Myocyte (in vitro differentiated cells): ENCODE measurements around the gene ANOS1. TPM values are rescaled to one million over a fixed set of nuclear protein-coding genes. Genes with fewer than 3 reads are reported as not detected.
"Not testable (repeated sequence)": the region's sequence is repeated elsewhere in the genome, so short reads cannot be mapped to it uniquely, and the experiment has no call there.

Experiments used
- DNase-seq: peaks from one replicate; pipeline ENCODE4 v3.0.0-alpha.2; 2012; ENCODE audit warnings: low read depth
- total RNA-seq: library from RNA; depleted of rRNA; stranded (reverse); fragments of >200 nt; gene quantifications from 2 replicates; pipeline ENCODE4 v1.2.3, GENCODE V29; 2014

Gene ANOS1
- total RNA-seq, 1 donor from 2014 or later, result 0.08 TPM

DNA sequence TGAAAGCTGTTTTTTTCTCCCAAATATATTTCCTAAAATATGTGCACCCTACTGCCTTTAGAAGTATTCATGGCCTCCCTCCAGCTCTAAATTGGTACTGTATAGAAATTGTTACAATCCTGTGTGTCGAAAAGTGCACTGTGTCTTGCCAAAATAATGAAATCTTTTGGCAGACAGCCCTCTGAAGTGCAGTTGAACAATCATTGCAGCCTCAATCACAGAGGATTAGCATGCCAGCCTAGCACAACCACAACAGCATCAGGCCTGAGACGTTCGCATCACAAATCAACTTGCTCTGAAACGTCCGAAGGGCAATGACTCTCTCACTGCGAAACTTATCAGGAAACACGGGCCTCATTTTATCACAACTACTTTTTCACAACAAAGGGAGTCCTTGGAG lies 99.0 kb downstream of the ANOS1 start:
- DNase-seq, result no peak

DNA sequence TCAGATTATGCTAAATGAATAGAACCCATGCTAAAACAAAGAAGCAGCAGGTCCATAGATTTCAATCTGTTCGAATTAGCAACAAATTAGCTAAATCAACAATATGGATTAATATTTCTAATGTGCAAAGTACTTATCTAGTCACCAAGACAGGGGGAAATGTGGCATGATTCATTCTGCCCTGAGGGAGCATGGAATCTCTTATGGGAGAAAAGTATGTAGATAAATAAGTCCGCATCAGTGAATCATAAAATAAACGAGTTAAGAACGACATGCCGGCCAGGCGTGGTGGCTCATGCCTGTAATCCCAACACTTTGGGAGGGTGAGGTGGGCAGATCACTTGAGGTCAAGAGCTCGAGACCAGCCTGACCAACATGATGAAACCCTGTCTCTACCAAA lies 102.1 kb downstream of the ANOS1 start:
- no peak for DNase-seq

DNA sequence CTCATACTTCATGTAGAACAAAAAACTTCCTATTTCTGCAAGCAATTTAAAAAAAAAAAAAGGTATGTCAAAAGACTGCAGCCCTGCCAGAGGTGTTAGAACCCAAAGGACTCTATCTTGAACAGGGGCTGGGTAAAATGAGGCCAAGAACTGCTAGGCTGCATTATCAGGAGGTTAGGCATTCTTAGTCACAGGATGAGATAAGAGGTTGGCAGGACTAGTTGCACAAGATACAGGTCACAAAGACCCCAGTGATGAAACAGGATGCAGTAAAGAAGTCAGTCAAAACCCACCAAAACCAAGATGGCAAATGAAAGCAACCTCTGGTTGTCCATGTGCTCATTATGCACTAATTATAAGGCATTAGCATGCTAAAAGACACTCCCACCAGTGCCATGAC lies 104.1 kb downstream of the ANOS1 start:
- no peak for DNase-seq

DNA sequence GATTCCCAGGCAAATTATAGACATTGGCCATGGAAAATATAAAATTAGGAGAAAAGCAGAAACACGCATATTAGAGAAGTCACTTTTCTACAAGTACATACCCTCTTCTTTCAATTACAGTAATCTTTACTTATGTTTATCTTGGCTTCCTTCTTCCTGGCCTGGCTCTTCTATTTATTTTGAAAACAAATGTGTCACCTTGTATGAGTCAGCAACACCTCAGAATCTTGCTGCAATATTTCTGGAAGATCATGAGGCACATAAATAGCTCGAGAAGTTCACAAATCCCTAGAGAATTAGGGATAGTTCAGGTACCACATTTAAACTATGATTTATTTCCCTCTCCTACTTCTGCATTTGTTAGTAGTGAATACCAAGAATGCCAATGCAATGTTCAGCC lies 124.6 kb downstream of the ANOS1 start:
- DNase-seq, result no peak

DNA sequence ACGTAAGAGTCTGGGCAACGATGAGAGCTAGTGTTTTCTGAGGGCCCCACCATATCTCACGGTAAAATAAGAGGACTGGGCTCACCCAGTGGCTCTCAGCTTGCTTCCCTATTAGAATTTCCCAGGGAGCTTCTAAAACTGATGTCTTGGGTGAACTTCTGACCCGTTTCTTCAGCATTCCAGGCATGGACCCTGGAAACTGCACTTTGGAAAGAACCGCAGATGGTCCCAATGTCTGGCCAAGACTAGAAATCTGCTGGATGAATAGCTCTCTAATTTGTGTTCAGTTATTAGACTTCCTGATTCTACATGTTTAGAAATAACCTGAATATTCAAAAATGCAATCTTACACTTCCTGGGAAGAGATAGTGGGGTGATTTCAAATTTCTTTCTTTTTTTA lies 127.8 kb downstream of the ANOS1 start:
- no peak for DNase-seq

DNA sequence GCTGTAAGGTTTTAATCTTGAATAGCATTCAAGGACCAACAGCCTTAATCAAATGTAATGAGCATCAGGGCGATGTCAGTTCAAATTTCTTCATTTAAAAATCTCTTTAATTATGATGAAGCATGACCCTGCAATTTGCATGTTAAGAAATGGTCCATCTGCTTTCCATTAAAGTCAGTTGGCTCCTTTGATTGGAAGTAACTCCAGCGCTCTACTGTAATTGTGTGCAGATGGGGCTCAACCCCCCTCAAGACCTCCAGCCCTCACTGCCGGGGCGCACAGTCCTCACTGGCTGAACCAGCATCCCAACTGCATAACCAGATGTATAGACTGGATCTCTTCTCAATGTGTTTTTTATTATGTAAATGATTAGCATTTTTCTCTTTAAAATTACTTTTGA lies 140.4 kb downstream of the ANOS1 start:
- DNase-seq, result no peak

DNA sequence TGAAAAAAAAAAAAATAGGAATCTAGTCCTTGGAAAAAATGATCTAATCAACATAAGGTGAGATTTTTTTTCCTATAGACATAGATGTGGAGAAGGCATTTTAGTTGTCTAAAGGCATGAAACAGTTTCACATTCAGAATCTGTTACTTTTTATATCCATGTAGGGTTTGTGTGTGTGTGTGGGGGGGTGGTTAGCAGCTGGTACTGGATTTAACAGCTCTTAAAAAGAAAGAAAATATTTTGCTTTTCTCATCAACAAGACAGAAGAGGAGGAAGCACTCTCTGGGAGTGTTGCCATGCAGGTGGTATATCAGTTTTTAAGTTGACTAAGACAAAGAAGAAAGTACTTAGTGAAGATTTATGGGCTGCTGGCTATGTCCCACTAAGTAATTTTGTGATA lies 145.0 kb downstream of the ANOS1 start:
- no peak for DNase-seq

DNA sequence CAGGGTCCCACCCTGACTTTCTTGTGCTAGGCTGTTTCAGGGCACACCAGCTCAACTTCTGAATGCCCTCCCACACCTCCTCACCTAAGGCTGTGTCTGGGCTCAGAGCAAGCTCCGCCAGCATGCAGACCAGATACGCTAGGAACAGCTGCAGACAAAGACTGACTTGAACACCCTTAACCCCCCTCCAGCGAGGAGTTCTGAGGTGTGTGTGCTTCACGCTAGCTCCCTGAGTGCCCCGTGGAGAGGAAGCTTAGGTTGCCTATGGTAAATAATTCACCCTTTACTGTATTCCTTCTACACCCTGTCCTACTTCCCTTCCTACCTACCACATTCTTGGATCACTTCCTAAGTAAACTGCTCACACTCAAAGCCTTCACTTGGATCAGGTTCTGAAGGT lies 152.3 kb downstream of the ANOS1 start:
- no peak for DNase-seq

DNA sequence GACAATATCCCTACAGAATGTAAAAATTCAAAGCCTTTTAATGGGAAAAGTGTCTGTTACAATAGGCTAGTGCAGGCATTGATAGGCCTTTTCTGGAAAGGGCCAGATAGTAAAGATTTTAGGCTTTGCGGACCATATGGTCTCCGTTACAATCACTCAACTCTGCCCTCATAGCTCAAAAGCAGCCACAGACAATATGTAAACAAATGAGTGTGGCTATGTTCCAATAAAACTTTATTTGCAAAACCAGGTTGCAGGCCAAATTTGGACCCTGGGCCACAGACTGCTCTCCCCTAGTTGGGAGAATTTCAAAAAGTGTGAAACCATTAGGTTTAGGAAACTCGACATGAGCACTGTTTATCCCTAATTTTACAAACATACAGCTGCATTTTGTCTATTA lies 155.1 kb downstream of the ANOS1 start:
- no peak for DNase-seq

DNA sequence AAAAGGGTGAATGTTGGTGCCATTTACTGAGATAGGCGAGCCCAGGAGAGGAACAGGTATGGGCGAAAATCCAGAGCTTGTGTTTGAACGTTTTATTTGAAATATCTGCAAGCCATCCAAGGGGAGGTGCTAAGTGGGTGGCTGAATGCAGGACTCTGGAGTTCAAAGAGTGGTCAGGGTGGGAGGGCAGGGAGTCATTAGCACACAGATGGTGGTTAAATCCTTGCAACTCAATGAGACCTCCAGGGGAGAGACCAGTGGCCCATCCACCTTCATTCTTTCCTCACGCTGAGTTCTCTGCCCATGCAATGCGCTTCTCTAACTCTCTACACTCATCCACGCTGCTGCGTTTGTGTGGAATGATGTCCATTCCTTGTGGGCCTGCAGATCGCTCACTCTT lies 166.2 kb downstream of the ANOS1 start:
- DNase-seq, result no peak

DNA sequence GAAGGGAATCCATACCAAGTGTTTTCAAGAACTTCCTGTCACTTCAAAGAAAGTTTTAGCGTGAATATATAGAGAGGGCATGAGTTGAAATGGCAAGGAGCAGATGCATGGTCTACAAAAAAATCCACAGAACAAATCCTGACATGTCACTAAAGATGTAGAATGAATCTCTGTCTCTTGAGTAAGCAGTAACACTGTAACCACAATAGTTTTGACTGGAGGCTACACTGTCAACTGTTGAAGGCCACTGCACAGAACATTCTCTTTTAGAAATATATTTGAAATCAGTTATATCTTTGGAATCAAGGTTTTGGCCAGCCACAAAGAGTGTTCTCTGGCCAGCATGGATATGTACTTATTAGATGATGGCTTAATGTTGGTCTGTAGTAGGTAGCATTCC lies 183.5 kb downstream of the ANOS1 start:
- no peak for DNase-seq

DNA sequence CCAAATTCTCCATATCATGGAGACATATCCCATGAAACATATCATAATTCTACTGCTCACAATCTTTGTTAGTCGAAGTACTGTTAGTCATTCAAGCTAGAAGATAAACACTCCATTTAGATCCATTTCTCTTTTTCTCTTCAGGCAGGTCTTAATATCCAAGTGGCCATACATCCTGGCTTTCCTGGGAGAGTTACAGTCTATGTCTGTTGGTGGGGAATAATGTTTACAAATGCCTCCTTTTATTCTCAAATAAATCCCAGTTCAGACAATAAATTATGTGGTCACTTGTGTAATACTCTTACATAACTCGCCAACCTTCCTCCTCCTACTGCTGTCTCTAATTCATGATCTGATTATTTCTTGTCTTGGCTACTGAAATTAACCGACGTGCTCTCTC lies 185.2 kb downstream of the ANOS1 start:
- no peak for DNase-seq

DNA sequence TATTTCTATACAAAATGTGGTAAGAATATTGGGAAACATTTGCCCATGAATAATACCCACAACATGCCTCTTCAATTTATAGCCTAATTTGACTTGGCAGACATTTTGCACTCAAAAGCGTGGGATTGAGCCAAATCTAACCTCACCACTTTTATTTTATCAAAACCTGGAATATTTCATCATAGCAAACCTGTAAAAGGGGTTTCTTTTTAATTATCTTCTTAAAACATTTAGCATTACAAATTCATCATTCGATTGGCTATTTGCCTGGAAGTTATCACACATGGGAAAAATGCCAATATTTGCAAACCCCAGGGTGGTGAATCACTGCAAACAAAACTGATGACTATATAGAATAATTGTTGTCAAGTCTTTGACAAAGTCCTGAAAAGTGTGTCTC lies 211.1 kb downstream of the ANOS1 start:
- DNase-seq, result no peak

DNA sequence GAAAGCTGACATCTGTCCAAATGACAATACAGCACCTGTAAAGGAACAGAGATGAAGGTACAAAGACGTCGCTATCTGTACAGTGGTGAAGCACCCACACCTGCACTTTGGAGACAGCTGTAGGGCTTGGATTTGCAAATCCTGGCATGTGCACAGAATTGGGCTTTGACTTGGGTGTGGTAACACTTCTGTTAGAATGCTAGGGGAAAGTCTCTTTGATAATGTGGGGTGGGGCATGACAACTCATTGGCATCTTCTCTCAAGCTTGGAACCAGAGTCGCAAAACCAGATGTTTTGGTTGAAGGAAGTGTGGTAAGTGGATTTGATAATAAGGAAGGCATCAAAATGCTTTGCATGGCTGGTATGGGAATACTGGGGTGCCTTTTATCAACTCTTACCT lies 211.8 kb downstream of the ANOS1 start:
- no peak for DNase-seq

DNA sequence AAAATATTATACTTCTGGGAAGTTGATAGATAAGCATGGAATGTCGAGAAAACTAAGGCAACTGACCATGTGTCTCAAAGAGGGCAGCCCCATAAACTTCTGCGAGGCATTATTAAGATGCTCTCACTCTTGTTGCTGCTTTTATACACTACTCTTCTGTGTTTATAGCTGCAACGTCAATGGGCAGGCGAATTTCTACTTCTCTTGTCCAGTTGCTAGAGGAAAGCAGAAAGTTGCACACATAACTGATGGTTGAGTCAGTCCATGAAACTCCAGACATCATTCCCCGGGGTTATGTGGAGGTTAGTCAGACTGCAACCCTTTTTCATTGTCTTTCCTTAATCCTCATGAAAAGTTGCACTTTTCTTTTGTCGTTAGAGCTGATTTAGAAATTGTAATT lies 227.5 kb downstream of the ANOS1 start:
- no peak for DNase-seq

DNA sequence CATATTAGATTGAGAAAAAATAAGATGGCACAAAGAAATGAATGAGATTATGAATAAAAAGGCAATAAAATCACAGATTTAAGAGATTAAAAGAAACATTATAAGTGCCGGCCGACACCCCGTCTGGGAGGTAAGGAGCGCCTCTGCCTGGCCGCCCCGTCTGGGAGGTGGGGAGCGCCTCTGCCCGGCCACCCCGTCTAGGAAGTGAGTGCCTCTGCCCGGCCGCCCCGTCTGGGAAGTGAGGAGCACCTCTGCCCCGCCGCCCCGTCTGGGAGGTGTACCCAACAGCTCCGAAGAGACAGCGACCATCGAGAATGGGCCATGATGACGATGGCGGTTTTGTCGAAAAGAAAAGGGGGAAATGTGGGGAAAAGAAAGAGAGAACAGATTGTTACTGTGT lies 229.8 kb downstream of the ANOS1 start:
- not testable (repeated sequence) for DNase-seq

DNA sequence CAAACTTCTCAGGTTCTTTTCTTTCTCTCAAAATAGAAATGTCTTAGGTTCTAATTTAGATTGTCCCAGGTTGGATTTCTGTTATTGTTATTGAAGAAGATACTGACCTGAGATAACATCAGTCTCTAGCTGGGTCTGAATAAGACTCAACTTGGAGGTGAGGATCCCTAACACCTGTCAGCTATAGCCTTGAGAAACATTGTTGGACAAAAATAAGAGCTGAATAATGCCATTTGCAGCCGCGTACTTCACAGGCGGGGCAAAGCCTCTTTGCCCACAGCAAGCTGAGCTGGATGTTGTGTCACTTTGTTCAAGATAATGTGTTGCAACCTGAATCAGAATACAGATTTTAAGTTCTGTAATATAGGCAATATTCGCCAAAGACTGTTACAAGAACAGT lies 231.7 kb downstream of the ANOS1 start:
- DNase-seq, result no peak

DNA sequence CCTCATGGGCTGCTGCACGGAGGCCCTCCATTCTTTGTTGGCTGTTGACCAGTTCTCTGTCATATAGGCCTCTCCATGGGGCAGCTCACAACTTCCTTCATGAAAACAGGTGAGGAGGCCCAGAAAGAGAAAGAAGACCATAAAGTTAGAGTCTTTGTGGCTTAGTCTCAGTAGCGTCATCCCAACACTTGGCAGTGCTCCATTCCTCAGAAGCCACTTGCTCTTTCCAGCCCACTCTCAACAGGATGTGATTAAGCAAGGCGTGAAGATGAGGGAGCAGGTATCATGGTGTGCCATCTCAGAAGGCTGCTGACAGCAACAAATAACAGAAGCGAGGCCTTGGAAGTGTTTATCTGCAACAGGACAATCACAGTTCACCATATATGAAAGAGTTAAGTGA lies 236.9 kb downstream of the ANOS1 start:
- not testable (repeated sequence) for DNase-seq

DNA sequence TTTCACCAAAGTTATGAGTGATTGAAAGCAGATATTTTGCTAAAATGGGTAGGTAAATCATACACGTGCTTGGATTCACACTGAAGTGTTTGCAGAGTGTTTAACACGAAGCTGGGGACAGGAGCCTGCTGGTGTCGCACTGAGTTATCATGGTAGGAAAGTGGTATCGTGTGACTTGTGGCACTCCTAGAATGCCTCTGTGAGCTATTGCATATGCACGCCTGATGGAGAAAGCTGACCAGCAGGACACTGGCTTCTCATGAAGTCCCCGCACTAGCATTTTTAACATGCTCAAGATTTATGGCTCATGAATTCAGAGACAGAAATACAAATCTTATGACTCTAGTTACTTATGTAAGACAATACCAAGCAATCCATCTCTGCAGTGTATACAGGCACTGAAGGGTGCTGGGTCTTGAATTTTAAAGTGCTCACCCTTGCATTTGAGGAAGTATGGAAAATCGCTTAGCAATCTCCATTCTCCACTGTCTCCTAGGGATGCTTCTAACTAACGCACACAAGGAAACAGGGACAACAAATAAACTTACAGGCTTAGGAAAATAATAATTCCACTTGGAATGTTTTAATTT lies 247.5 kb downstream of the ANOS1 start:
- DNase-seq, result no peak

Other genes starting within 250 kb of the ANOS1 start
- gene FAM9A, start 69.2 kb upstream of the ANOS1 start, total RNA-seq, result not detected in 2 replicates